Measurements from ENCODE around the gene APOO. TPM values are rescaled to one million over a fixed set of nuclear protein-coding genes. Genes with fewer than 3 reads are reported as not detected.

Gene APOO
- total and polyA plus RNA-seq, 2 of the 13 experiments (the other 11 are each of a cell fraction or from before 2014, with no cell fraction given): 9.7 to 22.1 TPM

DNA sequence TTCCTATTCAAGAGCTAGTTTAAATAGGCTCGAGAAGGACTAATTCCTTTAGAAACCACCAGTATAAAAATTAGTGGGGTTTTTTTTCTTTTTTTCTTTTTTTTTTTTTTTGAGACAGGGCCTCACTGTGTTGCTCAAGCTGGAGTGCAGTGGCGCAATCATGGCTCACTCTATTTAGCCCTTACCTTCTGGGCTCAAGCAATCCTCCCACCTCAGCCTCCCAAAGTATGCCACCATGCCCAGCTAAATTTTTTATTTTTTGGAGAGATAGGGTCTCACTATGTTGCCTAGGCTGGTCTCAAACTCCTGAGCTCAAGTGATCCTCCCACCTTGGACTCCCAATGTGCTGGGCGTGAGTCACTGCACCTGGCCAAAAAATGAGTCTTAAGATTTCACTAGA, 52.8 kb downstream of the APOO start (continued):
- TF ChIP-seq, protein P1, sequence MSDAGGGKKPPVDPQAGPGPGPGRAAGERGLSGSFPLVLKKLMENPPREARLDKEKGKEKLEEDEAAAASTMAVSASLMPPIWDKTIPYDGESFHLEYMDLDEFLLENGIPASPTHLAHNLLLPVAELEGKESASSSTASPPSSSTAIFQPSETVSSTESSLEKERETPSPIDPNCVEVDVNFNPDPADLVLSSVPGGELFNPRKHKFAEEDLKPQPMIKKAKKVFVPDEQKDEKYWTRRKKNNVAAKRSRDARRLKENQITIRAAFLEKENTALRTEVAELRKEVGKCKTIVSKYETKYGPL (CRISPR knock-in tag; IDR thresholded peaks at IDR 0.05): no peak
- TF ChIP-seq, protein P2, sequence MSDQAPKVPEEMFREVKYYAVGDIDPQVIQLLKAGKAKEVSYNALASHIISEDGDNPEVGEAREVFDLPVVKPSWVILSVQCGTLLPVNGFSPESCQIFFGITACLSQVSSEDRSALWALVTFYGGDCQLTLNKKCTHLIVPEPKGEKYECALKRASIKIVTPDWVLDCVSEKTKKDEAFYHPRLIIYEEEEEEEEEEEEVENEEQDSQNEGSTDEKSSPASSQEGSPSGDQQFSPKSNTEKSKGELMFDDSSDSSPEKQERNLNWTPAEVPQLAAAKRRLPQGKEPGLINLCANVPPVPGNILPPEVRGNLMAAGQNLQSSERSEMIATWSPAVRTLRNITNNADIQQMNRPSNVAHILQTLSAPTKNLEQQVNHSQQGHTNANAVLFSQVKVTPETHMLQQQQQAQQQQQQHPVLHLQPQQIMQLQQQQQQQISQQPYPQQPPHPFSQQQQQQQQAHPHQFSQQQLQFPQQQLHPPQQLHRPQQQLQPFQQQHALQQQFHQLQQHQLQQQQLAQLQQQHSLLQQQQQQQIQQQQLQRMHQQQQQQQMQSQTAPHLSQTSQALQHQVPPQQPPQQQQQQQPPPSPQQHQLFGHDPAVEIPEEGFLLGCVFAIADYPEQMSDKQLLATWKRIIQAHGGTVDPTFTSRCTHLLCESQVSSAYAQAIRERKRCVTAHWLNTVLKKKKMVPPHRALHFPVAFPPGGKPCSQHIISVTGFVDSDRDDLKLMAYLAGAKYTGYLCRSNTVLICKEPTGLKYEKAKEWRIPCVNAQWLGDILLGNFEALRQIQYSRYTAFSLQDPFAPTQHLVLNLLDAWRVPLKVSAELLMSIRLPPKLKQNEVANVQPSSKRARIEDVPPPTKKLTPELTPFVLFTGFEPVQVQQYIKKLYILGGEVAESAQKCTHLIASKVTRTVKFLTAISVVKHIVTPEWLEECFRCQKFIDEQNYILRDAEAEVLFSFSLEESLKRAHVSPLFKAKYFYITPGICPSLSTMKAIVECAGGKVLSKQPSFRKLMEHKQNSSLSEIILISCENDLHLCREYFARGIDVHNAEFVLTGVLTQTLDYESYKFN (CRISPR knock-in tag; conservative IDR thresholded peaks at IDR 0.05): no peak

DNA sequence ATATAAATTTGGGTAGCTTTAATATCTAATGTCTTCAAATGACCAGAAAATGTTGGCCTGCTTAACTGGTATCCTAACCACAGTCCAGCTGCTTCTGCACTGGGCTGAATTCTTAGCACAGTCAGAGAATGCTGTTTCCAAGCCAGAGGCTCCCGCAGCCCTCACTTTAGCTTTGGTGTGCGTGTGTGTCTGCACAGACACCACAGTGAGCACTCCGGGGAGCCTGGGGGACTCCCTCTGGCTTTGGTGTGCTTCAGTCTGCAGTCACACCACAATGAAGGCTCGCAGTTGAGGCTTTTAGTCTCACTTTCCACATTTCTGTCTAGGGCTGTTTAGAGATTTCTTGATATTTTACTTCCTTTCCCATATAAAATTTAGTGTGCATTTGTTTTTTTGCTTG, 53.6 kb downstream of the APOO start:
- CTCF ChIA-PET (ENCODE audit: low intra/inter-chr PET ratio, low total read pairs): no interaction called here
- Histone ChIP-seq H4K20me1 (ENCODE audit: insufficient read depth, low read length) (no peaks in the 10 kb centered on the region), H3K27ac (ENCODE audit: extremely low read length, insufficient read depth, low read length) (no peak overlapping the region), H3K9me3 (ENCODE audit: low read length) (no peaks in the 10 kb centered on the region), H3K4me3 (replicated peaks in 1 of 3; ENCODE audit: insufficient read depth in 1 of 3, low read depth in 2 of 3, low read length in 3 of 3) (no peak overlapping the region), H3K79me2 (ENCODE audit: insufficient read depth, low read length) (no peaks in the 10 kb centered on the region), H2AFZ (ENCODE audit: low read length) (no peak overlapping the region), H3K4me2 (ENCODE audit: low read depth, low read length) (no peak overlapping the region), H3K36me3 (replicated peaks in 1 of 2; ENCODE audit: control insufficient read depth in 1 of 2, insufficient read depth in 2 of 2, low read length in 2 of 2) (no peaks in the 10 kb centered on the region), H3K9ac (ENCODE audit: insufficient read depth, low read depth, low read length) (no peak overlapping the region), H3K4me1 (ENCODE audit: insufficient read depth, low read length) (peaks cover 16% of the 10 kb centered on the region), H3K27me3 (ENCODE audit: control insufficient read depth in 1 of 2, insufficient read depth in 2 of 2, low read length in 2 of 2) (no peaks in the 10 kb centered on the region)
- TF ChIP-seq ZNF674 (CRISPR knock-in tag; IDR thresholded peaks at IDR 0.05; ENCODE audit: low read depth) (no peak), ARNT2 (CRISPR knock-in tag; IDR thresholded peaks at IDR 0.05; ENCODE audit: low read depth) (no peak), YEATS2 (CRISPR knock-in tag; IDR thresholded peaks at IDR 0.05; ENCODE audit: borderline replicate concordance) (no peak), DPF2 (CRISPR knock-in tag; IDR thresholded peaks at IDR 0.05; ENCODE audit: borderline replicate concordance, low read depth) (no peak), ZNF17 (CRISPR knock-in tag; IDR thresholded peaks at IDR 0.05) (no peak), RXRA (CRISPR knock-in tag; IDR thresholded peaks at IDR 0.05) (no peak)
- TF ChIP-seq, protein P3, sequence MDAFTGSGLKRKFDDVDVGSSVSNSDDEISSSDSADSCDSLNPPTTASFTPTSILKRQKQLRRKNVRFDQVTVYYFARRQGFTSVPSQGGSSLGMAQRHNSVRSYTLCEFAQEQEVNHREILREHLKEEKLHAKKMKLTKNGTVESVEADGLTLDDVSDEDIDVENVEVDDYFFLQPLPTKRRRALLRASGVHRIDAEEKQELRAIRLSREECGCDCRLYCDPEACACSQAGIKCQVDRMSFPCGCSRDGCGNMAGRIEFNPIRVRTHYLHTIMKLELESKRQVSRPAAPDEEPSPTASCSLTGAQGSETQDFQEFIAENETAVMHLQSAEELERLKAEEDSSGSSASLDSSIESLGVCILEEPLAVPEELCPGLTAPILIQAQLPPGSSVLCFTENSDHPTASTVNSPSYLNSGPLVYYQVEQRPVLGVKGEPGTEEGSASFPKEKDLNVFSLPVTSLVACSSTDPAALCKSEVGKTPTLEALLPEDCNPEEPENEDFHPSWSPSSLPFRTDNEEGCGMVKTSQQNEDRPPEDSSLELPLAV (CRISPR knock-in tag; conservative IDR thresholded peaks at IDR 0.05; ENCODE audit: low read depth): no peak
- intact Hi-C loops (cut with micrococcal nuclease; ENCODE audit: unreplicated experiment): no loop called here
- no peak for ATAC-seq
- BruUV-seq (replicated peaks): no TSS peak
- POLR2A ChIA-PET: no interaction called here
- WGBS (ENCODE audit: low lambda C conversion rate): 85% methylated on average over 1 of the region's 4 CpGs
- DNase-seq (ENCODE audit: low spot score): no peak
- in situ Hi-C loops (cut with HindIII; ENCODE audit: extremely low pct_ligation_motif_present, low pct_unique_long_range_greater_than_20kb): no loop called here
- FAIRE-seq: no peak
